Activated T-cell treated with anti-CD3 and anti-CD28 coated beads, Interleukin-2, amount 50 U/mL, for 24 hours (primary cell): Measurements from ENCODE around the gene MZF1.
A peak's percentile ranks its signal among the peaks of the same experiment; 100 is the strongest.

ENCODE experiments used
- DNase-seq: peaks from one replicate; pipeline ENCODE4 v3.0.0-alpha.2; 2020
- H3K27ac Mint-ChIP-seq: 2 replicates; pipeline ENCODE4 v1.8.0; 2020; ENCODE audit warnings: mild to moderate bottlenecking, mixed read lengths
- H3K27me3 Mint-ChIP-seq: 2 replicates; pipeline ENCODE4 v1.8.0; 2020; ENCODE audit warnings: mixed read lengths
- H3K36me3 Mint-ChIP-seq: 2 replicates; pipeline ENCODE4 v1.8.0; 2020; ENCODE audit warnings: low read depth, mixed read lengths
- H3K4me1 Mint-ChIP-seq: 2 replicates; pipeline ENCODE4 v1.8.0; 2020; ENCODE audit warnings: low read depth, mixed read lengths
- H3K4me3 Mint-ChIP-seq: 2 replicates; pipeline ENCODE4 v1.8.0; 2020; ENCODE audit warnings: mild to moderate bottlenecking, moderate library complexity, mixed read lengths
- H3K9me3 Mint-ChIP-seq: 2 replicates; pipeline ENCODE4 v1.8.0; 2020; ENCODE audit warnings: mixed read lengths

MZF1 gene

DNA sequence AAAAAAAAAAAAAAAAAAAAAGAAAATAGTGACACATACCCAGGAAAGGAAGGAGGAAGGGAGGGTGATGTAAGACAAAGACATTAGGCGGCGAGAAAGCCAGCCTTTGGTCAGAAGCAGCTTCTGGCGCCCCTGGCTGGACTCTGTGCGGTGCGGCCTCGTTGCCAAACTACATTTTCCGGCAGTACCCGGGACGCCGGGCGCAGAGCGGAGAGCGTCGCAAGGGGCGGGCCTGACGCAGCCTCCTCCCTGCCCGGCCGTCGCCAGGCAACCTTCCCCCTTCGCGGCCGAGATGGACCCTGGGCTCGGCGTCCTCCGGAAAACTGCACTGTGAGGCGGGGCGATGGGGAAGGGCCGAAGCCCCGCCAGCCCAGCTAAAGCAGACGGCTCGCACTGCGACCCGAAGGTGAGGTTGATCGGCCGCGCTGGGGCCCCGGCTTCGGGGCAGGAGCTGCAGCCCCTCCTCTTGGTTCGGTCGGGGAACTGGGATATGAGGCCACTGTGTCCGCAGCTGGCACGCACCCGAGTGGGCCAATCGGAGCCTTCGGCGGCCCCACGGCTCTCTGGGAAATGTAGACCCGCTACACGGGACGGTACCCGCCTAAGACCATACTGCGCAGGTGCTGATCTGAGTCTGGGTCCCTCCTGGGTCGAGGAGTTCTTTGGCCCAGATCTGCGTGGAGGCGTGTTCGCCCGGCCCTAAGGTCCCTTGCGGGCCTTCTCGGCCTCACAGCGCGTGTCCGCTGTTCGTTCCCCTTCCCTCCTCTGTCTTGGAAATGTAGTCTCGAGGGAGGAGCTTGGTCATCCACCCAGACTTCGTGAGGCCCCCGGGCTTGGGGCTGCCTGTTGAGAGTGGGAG is 2.3 kb upstream of the MZF1 start:
- Mint-ChIP-seq H3K27me3 (no peaks in the 10 kb centered on the region), H3K27ac (peak overlapping the region; percentile 100), H3K9me3 (no peaks in the 10 kb centered on the region), H3K4me3 (peak overlapping the region; percentile 92), H3K4me1 (peaks cover 58% of the 10 kb centered on the region), H3K36me3 (peaks cover 40% of the 10 kb centered on the region)
- peak; percentile 87 for DNase-seq

DNA sequence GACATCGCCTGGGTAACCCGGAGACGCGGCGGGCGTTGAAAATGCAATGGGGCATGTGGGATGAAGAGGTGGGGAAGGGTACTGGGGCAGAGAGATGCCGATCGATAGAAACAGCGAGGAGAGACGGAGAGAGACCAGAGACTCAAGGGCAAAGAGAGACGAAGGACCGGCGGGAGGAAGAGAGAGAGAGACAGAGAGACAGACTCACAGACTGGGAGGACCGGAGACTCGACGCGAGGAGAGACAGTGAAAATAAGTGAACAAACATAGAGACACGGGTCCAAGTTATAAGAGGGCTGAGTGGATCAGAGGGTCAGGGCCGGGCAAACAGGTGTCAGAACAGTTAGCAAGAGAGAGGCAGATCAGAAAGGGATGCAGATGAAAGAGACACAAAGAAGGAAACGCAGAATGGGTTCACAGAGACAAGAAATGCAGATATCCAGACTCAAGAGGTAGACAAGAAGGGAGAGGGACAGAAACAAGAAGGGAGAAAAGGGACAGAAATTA is 576 bp upstream of the MZF1 start:
- H3K27me3 Mint-ChIP-seq: no peaks in the 10 kb centered on the region
- peak overlapping the region; percentile 92 for H3K4me3 Mint-ChIP-seq
- no peaks in the 10 kb centered on the region for H3K9me3 Mint-ChIP-seq
- peak overlapping the region; percentile 100 for H3K27ac Mint-ChIP-seq
- no peak for DNase-seq
- peaks cover 48% of the 10 kb centered on the region for H3K4me1 Mint-ChIP-seq
- peaks cover 50% of the 10 kb centered on the region for H3K36me3 Mint-ChIP-seq

DNA sequence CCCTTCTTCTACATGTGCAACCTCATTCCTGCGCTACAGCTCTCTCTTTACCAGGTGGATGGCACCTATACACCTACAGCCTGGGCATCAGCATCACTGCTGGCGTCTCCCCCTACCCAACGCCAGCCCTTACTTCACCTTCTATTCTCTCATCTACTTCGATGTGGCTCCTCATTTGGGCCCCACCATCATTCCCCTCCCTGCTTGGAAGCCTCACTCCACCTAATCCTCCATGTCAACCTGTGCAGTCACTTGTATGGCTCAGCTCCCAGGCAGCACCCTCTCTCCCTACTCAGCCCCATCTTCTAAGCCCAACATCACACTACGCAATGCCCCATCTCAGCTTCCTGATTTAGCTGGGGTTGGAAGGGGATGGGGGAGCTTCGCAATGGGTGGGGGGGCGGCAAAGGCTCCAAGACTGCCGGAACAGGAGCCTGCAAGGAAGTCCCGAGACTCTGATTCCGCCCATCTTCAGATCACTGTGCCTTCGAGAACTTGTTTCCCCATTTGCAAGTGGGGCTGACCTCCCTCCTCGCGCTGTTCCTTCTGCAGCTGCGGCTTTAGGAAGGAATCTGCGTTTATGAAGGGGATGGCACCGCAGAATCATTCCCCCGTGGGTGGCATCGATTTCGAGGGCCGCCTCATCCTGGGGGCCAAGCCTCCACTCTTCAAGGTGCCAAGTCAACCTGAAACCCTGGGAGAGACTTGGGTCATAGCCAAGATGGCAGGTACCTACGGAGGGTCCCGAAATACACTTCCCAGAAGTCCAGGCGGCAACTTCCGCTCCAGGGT is 913 bp downstream of the MZF1 start:
- DNase-seq: no peak
- Mint-ChIP-seq H3K9me3 (no peaks in the 10 kb centered on the region), H3K27ac (peak overlapping the region; percentile 100), H3K4me1 (peaks cover 41% of the 10 kb centered on the region), H3K36me3 (peaks cover 59% of the 10 kb centered on the region), H3K27me3 (no peaks in the 10 kb centered on the region), H3K4me3 (peak overlapping the region; percentile 92)

DNA sequence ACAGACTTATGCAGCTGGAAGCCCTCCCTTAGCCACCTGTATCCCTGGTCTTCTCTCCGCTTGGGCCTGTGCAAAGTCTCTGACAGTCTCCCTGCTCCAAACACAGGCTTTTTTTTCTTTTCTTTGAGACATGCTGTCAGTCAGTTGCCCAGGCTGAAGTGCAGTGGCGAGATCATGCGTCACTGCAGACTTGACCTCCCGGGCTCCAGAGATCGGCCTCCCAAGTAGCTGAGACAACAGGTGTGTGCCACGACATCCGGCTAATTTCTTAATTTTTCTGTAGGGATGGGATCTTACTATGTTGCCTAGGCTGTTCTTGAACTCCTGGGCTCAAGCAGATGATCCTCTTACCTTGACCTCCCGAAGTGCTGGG is 1.6 kb downstream of the MZF1 start:
- DNase-seq: peak; percentile 15
- Mint-ChIP-seq H3K4me3 (peak overlapping the region; percentile 92), H3K4me1 (peaks cover 39% of the 10 kb centered on the region), H3K9me3 (no peaks in the 10 kb centered on the region), H3K27me3 (no peaks in the 10 kb centered on the region), H3K27ac (peak overlapping the region; percentile 100), H3K36me3 (peaks cover 65% of the 10 kb centered on the region)

DNA sequence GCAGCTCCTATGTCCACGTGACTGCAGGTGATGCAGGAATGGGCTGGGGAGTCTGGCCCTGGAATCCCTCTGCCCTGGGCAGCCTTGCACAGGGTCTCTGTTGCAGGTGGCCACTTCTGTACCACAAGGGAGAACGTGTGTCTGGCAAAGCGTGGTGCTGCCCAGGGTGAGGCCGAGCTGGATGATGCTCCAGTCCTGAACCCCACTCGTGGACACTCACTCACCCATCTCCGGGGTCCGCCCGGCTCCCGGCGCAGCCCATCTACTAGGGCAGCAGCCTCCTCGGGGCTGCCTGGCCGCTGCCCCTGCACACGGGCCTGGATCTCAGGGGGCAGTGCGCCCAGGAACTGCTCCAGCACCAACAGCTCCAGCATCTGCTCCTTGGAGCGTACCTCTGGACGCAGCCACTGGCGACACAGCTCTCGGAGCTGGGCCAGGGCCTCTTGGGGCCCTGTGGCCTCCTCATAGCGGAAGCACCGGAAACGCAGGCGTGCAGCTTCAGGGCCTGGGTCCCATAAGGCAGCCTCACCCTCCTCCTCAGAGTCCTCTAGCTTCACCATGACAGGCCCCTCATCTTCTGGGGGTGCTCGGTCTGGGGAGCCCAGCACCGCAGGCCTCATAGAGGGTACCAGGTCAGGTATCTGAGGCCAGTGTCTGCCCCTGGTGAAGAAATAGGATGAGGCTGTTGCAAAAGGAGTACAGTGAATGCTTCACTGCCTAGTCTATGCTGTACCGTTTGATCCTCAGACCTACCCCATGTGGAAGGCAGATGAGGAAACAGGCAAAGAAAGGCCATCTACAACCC is 2.2 kb downstream of the MZF1 start:
- no peaks in the 10 kb centered on the region for H3K9me3 Mint-ChIP-seq
- no peak overlapping the region for H3K4me3 Mint-ChIP-seq
- DNase-seq: peak; percentile 26
- H3K27me3 Mint-ChIP-seq: no peaks in the 10 kb centered on the region
- H3K27ac Mint-ChIP-seq: no peak overlapping the region
- H3K4me1 Mint-ChIP-seq: peaks cover 38% of the 10 kb centered on the region
- peaks cover 71% of the 10 kb centered on the region for H3K36me3 Mint-ChIP-seq

DNA sequence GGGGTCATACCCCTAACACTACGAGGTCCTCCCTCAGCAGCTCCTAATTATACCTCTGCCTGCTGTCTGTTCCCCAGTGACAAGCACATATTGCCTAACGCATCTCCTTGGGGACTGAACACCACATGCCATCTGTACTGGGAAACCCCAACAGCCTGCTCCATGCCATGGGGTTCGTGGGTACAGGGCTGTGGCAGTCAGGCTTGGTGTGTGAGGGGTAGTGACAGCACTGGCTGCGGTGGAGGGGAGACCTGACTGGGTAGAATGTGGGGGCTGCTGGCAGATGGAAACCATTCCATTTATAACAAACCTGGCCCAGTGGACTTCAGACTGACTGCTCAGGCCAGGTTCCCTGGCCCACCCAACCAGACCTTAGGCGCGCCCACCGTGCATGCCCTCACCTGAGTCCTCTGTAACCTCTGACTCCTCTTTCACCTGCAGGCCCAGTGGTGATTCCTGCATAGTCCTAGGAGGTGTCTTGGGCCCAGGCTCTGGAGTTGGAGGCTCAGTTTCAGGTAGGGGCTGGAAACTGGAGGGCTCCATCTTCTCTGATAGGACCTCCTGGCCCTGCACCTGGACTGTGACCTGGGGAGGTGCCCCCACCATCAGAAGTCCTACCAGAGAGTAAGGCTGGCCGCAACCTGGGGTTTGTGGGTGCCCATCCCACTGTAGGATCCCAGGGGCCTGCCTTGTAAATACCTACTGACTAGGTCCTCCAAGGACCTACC is 3.0 kb downstream of the MZF1 start:
- peak; percentile 27 for DNase-seq

DNA sequence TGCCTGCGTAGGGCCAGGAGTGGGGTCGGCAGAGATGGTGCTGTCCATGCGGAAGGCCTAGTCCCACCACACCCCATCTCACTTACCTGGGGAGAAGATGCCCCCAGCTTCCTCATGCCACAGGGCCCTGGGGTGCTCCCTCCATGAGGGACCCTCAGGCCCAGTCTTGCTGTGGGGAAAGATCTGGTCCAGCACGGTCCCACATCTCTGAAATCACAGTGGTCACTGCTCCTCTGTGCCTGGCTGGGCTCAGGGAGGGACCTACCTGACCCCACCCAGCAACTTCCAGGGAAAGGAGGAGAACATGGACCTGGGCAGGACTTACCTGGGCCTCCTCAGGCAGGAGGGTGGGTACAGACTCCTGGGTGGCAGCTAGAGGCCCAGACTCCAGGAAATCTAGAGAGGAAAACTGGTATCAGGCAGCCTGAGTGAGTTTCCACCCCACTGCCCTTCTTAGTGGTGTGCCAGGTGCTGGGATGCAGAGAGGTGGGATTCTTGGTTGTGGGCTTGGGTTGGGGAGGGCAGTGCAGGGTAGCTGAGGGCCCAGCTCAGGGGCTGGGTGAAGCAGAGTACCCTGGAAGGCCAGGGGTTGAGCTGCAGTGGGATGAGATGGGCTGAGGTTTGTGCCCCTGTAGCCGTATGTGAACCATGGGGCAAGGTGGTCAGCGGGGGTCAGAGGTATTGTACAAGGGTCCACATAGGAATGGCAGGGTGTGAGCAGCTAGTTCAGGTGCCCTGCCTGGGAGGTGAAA is 3.8 kb downstream of the MZF1 start:
- DNase-seq: peak; percentile 28
- no peak overlapping the region for H3K27ac Mint-ChIP-seq
- H3K4me3 Mint-ChIP-seq: no peak overlapping the region
- H3K9me3 Mint-ChIP-seq: no peaks in the 10 kb centered on the region
- H3K27me3 Mint-ChIP-seq: no peaks in the 10 kb centered on the region
- peaks cover 32% of the 10 kb centered on the region for H3K4me1 Mint-ChIP-seq
- H3K36me3 Mint-ChIP-seq: peaks cover 69% of the 10 kb centered on the region

More for the DNA sequence above, 3.0 kb downstream of the MZF1 start:
- no peaks in the 10 kb centered on the region for H3K27me3 Mint-ChIP-seq
- H3K4me1 Mint-ChIP-seq: peaks cover 34% of the 10 kb centered on the region
- no peak overlapping the region for H3K27ac Mint-ChIP-seq
- no peak overlapping the region for H3K4me3 Mint-ChIP-seq
- H3K36me3 Mint-ChIP-seq: peaks cover 68% of the 10 kb centered on the region
- no peaks in the 10 kb centered on the region for H3K9me3 Mint-ChIP-seq

DNA sequence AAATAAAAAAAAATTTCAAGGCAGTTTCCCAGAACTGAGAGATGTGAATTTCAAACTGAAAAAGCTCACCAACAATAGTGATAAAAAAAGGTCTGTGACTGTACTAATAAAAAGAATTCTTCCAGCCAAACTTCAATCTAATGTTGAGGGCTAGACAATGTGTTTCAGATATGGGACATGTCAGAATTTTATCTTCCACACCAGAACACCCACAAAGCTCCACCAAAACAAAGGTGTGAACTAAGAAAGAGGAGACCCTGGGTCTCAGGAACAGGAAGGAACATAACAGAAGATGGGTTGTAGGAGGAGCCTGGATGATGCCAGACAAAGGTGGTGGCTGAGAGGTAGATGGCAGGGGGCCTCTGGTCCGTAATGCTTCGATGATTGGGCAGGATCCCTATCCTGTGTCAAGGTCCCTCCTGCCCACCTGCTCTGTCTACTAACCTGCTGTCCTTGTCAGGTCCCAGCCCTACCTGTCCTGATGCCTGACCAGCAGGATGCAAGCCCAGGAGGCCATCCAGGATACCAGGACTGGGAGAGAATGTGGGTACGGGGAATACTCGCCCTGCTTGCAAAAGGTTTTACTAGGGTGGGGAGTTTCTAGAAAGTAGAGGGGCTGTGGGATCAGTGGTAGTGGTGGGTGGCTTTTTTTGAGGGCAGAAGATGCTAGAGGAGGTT is 4.5 kb downstream of the MZF1 start:
- H3K27ac Mint-ChIP-seq: peak overlapping the region; percentile 9

DNA sequence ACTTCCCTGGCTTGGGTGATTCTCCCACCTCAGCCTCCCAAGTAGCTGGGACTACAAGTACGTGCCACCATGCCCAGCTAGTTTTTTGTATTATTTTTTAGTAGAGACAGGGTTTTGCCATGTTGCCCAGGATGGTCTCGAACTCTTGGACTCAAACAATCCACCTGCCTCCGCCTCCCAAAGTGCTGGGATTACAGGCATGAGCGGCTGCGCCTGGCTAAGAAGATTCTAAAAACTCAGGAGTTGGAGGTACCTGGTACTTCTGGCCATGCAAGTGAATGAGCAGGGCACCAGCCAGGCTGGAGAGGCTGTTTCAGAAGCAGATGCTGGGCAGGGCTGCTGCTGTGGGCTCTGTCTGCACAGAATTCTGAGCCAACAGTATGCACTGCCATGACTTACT is 6.1 kb downstream of the MZF1 start:
- H3K9me3 Mint-ChIP-seq: no peaks in the 10 kb centered on the region
- peaks cover 34% of the 10 kb centered on the region for H3K4me1 Mint-ChIP-seq

More for the DNA sequence above, 4.5 kb downstream of the MZF1 start:
- peaks cover 31% of the 10 kb centered on the region for H3K4me1 Mint-ChIP-seq
- no peaks in the 10 kb centered on the region for H3K27me3 Mint-ChIP-seq
- peaks cover 69% of the 10 kb centered on the region for H3K36me3 Mint-ChIP-seq
- peak; percentile 25 for DNase-seq
- H3K4me3 Mint-ChIP-seq: no peak overlapping the region
- no peaks in the 10 kb centered on the region for H3K9me3 Mint-ChIP-seq

DNA sequence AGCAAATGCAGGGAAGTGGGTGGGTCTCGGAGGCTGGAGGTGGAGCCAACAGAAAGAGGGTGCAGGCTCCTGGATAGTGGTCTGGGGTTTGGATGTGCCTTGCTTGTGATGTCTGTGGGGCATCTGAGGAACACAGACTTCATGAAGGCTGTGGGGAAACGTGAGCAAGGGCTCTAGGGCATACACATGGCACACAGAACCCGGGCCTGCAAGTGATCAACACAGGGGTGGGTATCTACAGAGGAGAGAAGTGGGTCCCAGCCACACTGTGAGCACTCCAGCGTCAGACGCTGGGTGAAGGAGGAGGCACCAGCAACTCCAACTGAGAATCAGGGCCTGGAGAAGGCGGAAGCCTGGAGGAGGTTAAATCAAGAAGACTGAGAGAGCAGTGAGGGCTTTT is 9.3 kb downstream of the MZF1 start:
- Mint-ChIP-seq H3K4me1 (peaks cover 56% of the 10 kb centered on the region), H3K27me3 (no peaks in the 10 kb centered on the region), H3K9me3 (no peaks in the 10 kb centered on the region), H3K27ac (peak overlapping the region; percentile 2), H3K4me3 (peak overlapping the region; percentile 97), H3K36me3 (peaks cover 54% of the 10 kb centered on the region)
- DNase-seq: no peak

More for the DNA sequence above, 6.1 kb downstream of the MZF1 start:
- Mint-ChIP-seq H3K4me3 (no peak overlapping the region), H3K36me3 (peaks cover 63% of the 10 kb centered on the region), H3K27ac (no peak overlapping the region), H3K27me3 (no peaks in the 10 kb centered on the region)
- peak; percentile 23 for DNase-seq

DNA sequence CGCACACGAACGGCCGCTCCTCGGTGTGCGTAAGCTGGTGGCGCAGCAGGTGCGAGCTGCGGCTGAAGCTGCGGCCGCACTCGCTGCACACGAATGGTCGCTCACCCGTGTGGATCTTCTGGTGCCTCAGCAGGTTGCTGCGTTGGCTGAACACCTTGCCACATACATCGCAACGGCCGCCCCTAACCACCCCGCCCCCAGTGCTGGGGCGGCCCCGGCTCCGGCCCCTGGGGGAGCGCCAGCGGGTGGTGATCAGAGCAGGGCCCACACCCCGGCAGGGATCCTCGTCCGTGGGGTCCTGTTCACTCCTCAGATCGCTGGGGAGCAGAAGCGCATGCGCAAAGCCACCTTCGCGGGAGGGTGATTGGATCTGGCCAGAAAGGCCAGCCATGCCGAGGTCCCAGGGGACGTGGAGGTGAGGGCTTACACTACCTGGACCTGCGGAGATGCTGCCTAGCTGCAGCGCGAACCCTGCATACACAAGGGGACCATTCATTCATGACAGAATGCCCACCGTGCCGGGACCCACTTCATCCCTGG is 10.0 kb downstream of the MZF1 start:
- H3K27me3 Mint-ChIP-seq: no peaks in the 10 kb centered on the region
- DNase-seq: peak; percentile 68
- H3K4me3 Mint-ChIP-seq: peak overlapping the region; percentile 97
- peaks cover 47% of the 10 kb centered on the region for H3K36me3 Mint-ChIP-seq
- peak overlapping the region; percentile 70 for H3K27ac Mint-ChIP-seq
- H3K4me1 Mint-ChIP-seq: peaks cover 54% of the 10 kb centered on the region
- H3K9me3 Mint-ChIP-seq: no peaks in the 10 kb centered on the region

DNA sequence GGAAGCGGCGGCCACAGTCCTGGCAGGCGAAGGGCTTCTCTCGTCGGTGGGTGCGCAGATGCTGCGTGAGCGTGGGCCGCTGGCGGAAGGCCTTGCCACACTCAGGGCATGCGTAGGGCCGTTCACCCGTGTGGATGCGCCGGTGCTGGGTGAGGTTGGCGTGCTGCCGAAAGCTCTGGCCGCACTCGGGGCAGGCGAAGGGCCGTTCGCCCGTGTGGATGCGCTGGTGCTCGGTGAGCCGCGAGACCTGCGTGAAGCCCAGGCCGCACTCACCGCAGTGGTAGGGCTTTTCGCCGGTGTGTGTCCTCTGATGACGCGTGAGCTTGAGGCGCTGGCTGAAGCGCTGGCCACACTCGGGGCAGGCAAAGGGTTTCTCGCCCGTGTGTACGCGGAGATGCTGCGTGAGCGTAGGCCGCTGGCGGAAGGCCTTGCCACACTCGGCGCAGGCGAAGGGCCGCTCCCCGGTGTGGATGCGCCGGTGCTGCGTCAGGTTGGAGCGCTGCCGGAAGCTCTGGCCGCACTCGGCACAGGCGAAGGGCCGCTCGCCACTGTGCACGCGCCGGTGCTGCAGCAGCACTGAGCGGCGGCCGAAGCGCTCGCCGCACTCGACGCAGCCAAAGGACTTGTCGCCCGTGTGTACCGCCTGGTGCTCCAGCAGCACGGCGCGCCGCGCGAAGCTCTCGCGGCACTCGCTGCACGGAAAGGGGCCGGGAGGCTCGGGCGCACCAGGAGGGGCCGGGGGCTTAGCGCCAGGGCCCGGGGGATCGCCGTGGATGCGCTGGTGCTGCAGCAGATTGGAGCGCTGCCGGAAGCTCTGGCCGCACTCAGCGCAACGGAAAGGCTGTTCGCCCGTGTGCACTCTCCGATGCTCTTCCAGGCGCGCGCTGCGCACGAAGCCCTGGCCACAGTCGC is 10.8 kb downstream of the MZF1 start:
- H3K36me3 Mint-ChIP-seq: peaks cover 48% of the 10 kb centered on the region
- DNase-seq: peak; percentile 74
- H3K4me3 Mint-ChIP-seq: peak overlapping the region; percentile 97
- H3K27me3 Mint-ChIP-seq: no peaks in the 10 kb centered on the region
- peaks cover 50% of the 10 kb centered on the region for H3K4me1 Mint-ChIP-seq
- H3K27ac Mint-ChIP-seq: peak overlapping the region; percentile 71
- H3K9me3 Mint-ChIP-seq: no peaks in the 10 kb centered on the region
